Cardiac fibroblast (primary cell): ENCODE data around the gene ICOS.
A peak's percentile ranks its signal among the peaks of the same experiment; 100 is the strongest.
"Not testable (repeated sequence)": the region's sequence is repeated elsewhere in the genome, so short reads cannot be mapped to it uniquely, and the experiment has no call there.

Experiments used
- DNase-seq, 2 donors: peaks; one replicate each; pipeline versions ENCODE4 v3.0.0 to v3.0.0-alpha.2; 2010; ENCODE audit warnings: low read depth in 2 of 2
- H3K4me3 ChIP-seq, 2 donors: replicated peaks in 1 of 2; 1 replicate in 1 of 2; 2 replicates in 1 of 2; pipeline ENCODE4 v1.5.1; 2011; ENCODE audit warnings: low read depth in 2 of 2, low read length in 2 of 2, mild to moderate bottlenecking in 2 of 2, moderate library complexity in 1 of 2
- CTCF ChIP-seq: IDR thresholded peaks from one replicate; pipeline ENCODE4 v1.5.1; 2011; ENCODE audit warnings: low read depth, mild to moderate bottlenecking, low read length, inconsistent platforms

The ICOS gene

GRCh38 chr2:203914546-203915182, 21.9 kb upstream of the ICOS start:
- DNase-seq: no peak
- H3K4me3 ChIP-seq: no peak overlapping the region
- TF ChIP-seq CTCF: no peak

GRCh38 chr2:203915256-203915655, 21.3 kb upstream of the ICOS start:
- no peak for DNase-seq
- TF ChIP-seq CTCF: no peak
- no peak overlapping the region for H3K4me3 ChIP-seq

GRCh38 chr2:203916756-203917155, 19.8 kb upstream of the ICOS start:
- no peak for DNase-seq
- no peak for TF ChIP-seq CTCF

GRCh38 chr2:203918264-203918663, 18.3 kb upstream of the ICOS start:
- no peak overlapping the region for H3K4me3 ChIP-seq
- peak in 1 of 2 donors; percentile 28 for DNase-seq
- TF ChIP-seq CTCF: no peak

More at GRCh38 chr2:203916756-203917155, 19.8 kb upstream of the ICOS start:
- no peak overlapping the region for H3K4me3 ChIP-seq

GRCh38 chr2:203918839-203919238, 17.7 kb upstream of the ICOS start:
- DNase-seq: no peak
- no peak for TF ChIP-seq CTCF
- no peak overlapping the region for H3K4me3 ChIP-seq

GRCh38 chr2:203925512-203926158, 10.9 kb upstream of the ICOS start:
- no peak overlapping the region for H3K4me3 ChIP-seq
- DNase-seq: no peak
- TF ChIP-seq CTCF: no peak

- H3K4me3 ChIP-seq: no peak overlapping the region
- TF ChIP-seq CTCF: peak; percentile 34
- DNase-seq: peak; percentile 29 to 31
These were observed 7.7 kb upstream of the ICOS start for GRCh38 chr2:203928849-203929248.

GRCh38 chr2:203931262-203931661, 5.3 kb upstream of the ICOS start:
- DNase-seq, H3K4me3 ChIP-seq: not testable (repeated sequence)
